GM19468 (cell line): ENCODE measurements around the gene DPP7.
"Not testable (repeated sequence)": the region's sequence is repeated elsewhere in the genome, so short reads cannot be mapped to it uniquely, and the experiment has no call there.

Experiments
- ATAC-seq: cut with Tn5 transposase; IDR thresholded peaks from one replicate; pipeline ENCODE4 v1.9.1; 2021; ENCODE audit warnings: mild to moderate bottlenecking, moderate library complexity, moderate number of reproducible peaks; ENCODE audit not compliant: unreplicated experiment; ENCODE audit errors: extremely low read depth

DPP7 gene

GRCh38 chr9:137134191-137134590 is 19.7 kb upstream of the DPP7 start:
- no peak for ATAC-seq

GRCh38 chr9:137130176-137130755 is 15.7 kb upstream of the DPP7 start:
- no peak for ATAC-seq

- ATAC-seq = peak; percentile 62
Observed at GRCh38 chr9:137129456-137130175, 15.1 kb upstream of the DPP7 start.

DNA sequence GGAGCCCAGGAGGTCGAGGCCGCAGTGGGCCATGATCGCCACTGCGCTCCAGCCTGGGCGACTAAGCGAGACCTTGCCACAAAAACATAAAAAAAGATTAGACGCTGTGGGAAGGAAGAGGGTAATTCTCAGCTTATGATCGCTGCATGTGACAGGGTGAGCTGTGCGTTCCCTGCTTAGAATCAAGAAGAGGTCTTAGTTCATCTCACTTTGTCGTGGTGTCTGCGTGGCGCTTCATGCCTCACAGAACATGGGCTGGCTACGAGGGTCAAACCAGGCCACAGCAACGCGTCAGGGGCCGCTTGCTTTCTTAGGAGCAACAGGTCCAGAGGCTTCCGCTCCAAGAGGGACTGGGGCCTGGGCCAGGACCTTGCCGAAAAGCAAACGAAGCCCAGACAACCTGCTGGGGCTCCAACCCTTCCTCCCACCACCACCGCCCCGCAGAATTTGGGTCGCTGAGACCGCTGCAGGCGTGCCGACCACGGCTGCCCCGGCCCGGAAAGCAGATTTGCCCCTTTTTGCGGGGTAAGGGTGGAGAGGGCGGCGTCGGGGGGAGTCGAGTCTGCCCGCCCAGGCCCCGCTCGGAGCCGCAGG is 14.4 kb upstream of the DPP7 start:
- ATAC-seq = no peak

DNA sequence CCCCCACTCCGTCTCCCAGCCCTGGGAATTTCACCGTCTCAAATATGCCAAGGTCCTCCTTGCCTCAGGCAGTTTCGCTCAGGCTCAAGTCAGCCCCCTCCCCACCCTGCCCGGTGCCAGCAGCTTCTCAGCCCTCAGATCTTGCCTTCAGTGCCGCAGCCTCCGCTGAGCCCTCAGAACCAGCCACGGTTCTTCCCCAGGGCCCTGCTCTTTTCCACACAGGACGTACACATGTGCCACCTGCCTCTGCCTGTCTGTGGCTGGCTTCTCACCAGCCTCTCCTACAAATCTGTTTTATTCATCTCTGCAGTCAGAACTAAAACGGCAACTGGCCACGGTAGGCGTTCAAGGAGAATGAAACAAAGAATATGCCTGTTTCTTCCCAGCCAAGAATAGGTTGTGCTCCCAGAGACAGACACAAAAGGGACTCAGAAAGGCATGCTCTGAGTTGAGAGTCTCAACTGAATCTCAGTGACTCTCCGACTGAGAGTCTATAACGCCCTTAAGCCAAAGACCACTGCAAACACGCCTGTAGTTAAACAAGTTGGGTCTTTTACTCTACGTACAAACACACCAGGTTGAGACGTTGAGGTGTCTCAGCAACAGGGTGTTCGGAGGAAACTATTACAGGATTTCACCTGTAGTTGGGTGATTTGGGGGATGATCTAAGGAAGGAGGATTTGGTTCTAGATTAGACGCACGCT is 13.8 kb upstream of the DPP7 start:
- ATAC-seq = no peak

DNA sequence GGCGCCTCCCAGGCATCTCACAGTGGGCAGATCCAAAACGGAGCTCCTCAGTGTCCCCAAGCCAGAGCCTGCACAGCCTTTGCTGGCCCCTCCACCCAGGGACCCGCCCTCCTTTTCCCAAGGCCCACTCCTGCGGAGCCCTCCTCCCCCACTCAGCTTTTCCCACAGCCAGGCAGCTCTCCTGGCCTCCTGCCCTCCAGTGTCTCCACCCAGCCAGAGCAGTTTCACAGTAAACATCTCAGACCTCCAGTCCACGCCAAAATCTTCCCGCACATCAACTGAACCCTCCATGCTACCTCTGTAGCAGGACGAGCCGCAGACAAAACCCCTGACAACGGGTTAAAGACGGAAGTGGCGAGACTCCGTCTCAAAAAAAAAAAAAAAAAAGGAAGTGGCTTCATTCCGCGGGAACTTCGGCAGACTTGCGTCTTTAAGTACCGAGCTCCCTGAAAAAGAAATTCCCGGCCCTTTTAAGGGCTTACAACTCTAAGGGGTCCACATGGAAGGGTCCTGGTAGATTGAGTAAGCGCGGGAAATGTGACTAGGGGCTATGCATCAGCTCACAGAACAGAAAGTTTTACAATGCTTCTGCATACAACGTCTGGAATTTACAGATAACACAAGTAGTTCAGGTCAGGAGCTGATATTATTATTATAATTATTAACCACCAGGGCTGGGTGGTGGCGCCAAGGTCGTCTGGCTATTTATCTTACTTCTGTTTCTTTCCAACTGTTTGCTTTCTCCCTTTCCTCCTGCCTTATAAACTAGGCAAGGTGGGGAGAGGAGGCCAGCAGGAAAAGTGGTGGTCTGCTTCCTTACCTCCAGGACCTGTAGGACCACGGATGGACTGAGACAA is 13.0 kb upstream of the DPP7 start:
- no peak for ATAC-seq

DNA sequence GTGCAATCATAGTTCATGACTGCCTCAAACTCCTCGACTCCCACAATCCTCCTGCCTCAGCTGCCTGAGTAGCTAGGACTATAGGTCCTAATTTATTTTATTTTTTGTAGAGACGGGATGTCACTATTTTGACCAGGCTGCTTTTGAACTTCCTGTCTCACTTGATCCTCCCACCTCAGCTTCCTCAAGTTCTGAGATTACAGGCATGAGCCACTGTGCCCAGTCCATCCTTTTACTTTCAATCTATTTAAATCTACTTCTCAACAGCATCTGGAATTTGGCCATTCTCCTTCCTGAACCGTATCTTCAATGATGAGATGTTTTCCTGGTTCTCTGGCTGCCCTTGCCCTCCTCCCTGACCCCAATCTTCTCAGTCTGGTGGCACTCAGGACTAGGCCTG is 12.3 kb upstream of the DPP7 start:
- no peak for ATAC-seq

- ATAC-seq = not testable (repeated sequence)
Observed at GRCh38 chr9:137123952-137124462, 9.5 kb upstream of the DPP7 start.

DNA sequence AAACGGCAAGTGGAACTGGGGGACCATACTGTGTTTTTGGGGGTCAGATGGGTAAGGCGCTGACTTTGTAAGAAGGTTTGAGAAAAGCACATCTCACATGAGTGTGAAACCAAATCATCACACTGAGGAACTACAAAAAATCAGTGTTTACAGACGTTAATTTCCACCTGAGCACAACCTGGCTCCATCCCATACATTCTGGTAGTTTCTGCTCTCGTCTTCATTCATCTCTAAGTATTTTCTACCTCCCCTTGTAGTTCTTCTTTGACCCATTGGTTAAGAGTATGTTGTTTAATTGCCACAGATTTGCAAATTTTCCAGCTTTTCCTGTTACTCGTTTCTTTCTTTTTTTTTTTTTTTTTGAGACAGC is 8.9 kb upstream of the DPP7 start:
- ATAC-seq = peak; percentile 21

DNA sequence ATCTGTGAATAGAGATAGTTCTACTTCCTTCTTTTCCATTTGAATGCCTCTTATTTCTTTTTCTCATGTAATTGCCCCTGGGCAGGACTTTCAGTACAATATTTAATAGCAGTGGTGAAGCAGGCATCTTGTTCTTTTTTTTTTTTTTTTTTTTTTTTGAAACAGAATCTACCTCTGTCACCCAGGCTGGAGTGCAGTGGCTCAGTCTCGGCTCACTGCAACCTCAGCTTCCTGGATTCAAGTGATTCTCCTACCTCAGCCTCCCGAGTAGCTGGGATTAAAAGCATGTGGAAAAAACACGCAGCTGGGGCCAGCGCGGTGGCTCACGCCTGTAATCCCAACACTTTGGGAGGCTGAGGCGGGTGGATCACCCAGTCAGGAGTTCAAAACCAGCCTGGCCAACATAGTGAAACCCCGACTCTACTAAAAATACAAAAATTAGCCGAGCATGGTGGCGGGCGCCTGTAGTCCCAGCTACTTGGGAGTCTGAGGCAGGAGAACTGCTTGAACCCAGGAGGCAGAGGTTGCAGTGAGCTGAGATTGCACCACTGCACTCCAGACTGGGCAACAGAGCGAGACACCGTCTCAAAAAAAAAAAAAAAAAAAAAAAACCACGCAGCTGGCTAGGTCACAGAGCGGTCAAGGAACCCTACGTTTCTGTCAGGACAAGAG is 8.4 kb upstream of the DPP7 start:
- ATAC-seq = not testable (repeated sequence)

GRCh38 chr9:137121927-137122795 is 7.6 kb upstream of the DPP7 start:
- not testable (repeated sequence) for ATAC-seq

- not testable (repeated sequence) for ATAC-seq
Observed at GRCh38 chr9:137118092-137118603, 3.6 kb upstream of the DPP7 start.

- ATAC-seq = no peak
Observed at GRCh38 chr9:137117269-137117731, 2.8 kb upstream of the DPP7 start.

DNA sequence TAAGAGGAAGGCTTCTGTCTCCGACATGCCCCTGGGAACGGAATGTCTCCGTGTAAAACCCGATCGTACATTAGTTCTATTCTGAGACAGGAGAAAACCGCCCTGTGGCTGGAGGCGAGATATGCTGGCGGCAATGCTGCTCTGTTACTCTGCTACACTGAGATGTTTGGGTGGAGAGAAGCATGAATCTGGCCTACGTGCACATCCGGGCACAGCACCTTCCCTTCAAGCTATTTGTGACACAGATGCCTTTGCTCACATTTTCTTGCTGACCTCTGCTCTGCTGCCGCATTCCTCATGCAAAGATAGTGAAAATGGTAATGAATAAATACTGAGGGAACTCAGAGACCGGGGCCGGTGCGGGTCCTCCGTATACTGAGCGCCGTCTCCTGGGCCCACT is 2.2 kb upstream of the DPP7 start:
- no peak for ATAC-seq

DNA sequence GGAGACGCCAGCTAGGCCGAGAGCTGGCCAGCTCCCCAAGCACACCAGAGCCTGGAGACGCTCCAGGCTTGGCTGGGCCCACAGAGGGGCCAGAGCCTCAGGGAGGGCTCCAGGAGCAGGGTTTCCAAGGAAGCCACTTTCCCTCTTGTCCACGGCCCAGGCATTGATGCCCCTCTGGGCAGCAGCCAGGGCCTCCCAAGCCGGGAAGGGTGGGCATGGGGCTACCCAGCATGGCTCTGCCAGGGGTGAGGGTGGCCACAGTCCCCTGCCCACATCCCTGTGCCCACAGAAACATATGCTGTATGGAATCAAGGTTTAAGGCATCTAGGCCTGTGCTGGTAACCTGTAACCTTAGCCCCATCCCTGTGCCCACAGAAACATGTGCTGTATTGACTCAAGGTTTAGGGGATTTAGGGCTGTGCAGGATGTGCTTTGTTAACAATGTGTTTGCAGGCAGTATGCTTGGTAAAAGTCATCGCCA is 1.5 kb upstream of the DPP7 start:
- no peak for ATAC-seq

DNA sequence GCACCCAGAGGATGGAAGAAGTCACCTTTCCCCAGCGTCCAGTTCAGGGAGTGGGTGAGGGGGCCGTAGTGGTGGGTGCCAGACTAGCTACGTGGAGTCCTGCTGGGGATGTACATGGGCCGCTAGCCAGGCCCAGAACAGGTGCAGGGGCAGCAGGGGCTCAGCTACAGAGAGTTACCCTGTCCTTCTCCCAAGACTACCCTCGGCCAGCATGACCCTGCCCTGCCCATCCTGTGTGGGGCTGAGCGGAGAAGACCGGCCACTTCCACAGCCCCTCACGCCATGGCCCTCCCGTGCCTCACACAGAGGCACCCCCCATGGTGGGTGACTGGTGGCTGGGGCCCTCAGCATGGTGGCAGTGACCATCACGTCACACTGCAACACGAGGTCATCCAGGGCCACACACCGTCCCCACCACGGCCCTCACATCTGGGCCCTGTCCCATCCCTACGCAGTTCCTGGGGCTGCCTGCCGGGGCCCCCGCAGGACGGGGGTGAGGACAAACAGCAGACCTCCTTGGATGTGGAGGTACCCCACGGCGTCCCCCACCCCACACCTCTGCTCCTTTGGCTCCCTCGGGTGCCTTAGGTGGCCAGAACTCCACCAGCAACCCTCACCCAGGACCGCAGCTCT is 977 bp upstream of the DPP7 start:
- no peak for ATAC-seq

GRCh38 chr9:137114220-137114612 is 317 bp downstream of the DPP7 start:
- ATAC-seq = no peak
